ENCODE data around the gene ARHGAP26. TPM values are rescaled to one million over a fixed set of nuclear protein-coding genes. Genes with fewer than 3 reads are reported as not detected.

The ARHGAP26 gene
- total and polyA plus RNA-seq, 2 donors, result 15.1 to 16.2 TPM

- Histone ChIP-seq H3K9me3 (ENCODE audit: control insufficient read depth in 2 of 2, insufficient read depth in 1 of 2, low read length in 1 of 2) (no peaks in the 10 kb centered on the region), H3K27me3 (ENCODE audit: control insufficient read depth in 2 of 2, insufficient read depth in 1 of 2, low read length in 1 of 2) (no peaks in the 10 kb centered on the region), H3K36me3 (ENCODE audit: control insufficient read depth in 2 of 2, insufficient read depth in 2 of 2, low read length in 1 of 2) (peaks cover 16 to 18% of the 10 kb centered on the region in 2 donors), H3K27ac (ENCODE audit: low read depth in 1 of 2, low read length in 1 of 2) (no peak overlapping the region), H3K4me3 (ENCODE audit: low read length in 2 of 2) (no peak overlapping the region), H3K4me1 (ENCODE audit: control insufficient read depth in 2 of 2, insufficient read depth in 2 of 2, low read length in 2 of 2) (no peaks in the 10 kb centered on the region)
- no peak for DNase-seq (ENCODE audit: low read depth in 6 of 9, low spot score in 9 of 9)
- 90% methylated on average over 6 of the region's 6 CpGs for WGBS
Observed at GRCh38 chr5:143147902-143148301, 377.7 kb downstream of the ARHGAP26 start.

- Histone ChIP-seq H3K9me3 (ENCODE audit: control insufficient read depth in 2 of 2, insufficient read depth in 1 of 2, low read length in 1 of 2) (no peaks in the 10 kb centered on the region), H3K36me3 (ENCODE audit: control insufficient read depth in 2 of 2, insufficient read depth in 2 of 2, low read length in 1 of 2) (peaks cover 16 to 18% of the 10 kb centered on the region in 2 donors), H3K27ac (ENCODE audit: low read depth in 1 of 2, low read length in 1 of 2) (no peak overlapping the region), H3K4me3 (ENCODE audit: low read length in 2 of 2) (no peak overlapping the region), H3K27me3 (ENCODE audit: control insufficient read depth in 2 of 2, insufficient read depth in 1 of 2, low read length in 1 of 2) (no peaks in the 10 kb centered on the region), H3K4me1 (ENCODE audit: control insufficient read depth in 2 of 2, insufficient read depth in 2 of 2, low read length in 2 of 2) (no peaks in the 10 kb centered on the region)
- no peak for DNase-seq (ENCODE audit: low read depth in 6 of 9, low spot score in 9 of 9)
- 98% methylated on average over 3 of the region's 3 CpGs for WGBS
Observed at GRCh38 chr5:143148771-143149170, 378.6 kb downstream of the ARHGAP26 start.

GRCh38 chr5:143149759-143150158 is 379.6 kb downstream of the ARHGAP26 start:
- Histone ChIP-seq H3K27me3 (ENCODE audit: control insufficient read depth in 2 of 2, insufficient read depth in 1 of 2, low read length in 1 of 2) (no peaks in the 10 kb centered on the region), H3K4me3 (ENCODE audit: low read length in 2 of 2) (no peak overlapping the region), H3K36me3 (ENCODE audit: control insufficient read depth in 2 of 2, insufficient read depth in 2 of 2, low read length in 1 of 2) (peaks cover 16 to 18% of the 10 kb centered on the region in 2 donors), H3K27ac (ENCODE audit: low read depth in 1 of 2, low read length in 1 of 2) (no peak overlapping the region), H3K4me1 (ENCODE audit: control insufficient read depth in 2 of 2, insufficient read depth in 2 of 2, low read length in 2 of 2) (no peaks in the 10 kb centered on the region), H3K9me3 (ENCODE audit: control insufficient read depth in 2 of 2, insufficient read depth in 1 of 2, low read length in 1 of 2) (no peaks in the 10 kb centered on the region)
- DNase-seq (ENCODE audit: low read depth in 6 of 9, low spot score in 9 of 9), result no peak

- 96% methylated on average over 3 of the region's 3 CpGs for WGBS
- H3K27me3 ChIP-seq (ENCODE audit: control insufficient read depth in 2 of 2, insufficient read depth in 1 of 2, low read length in 1 of 2), result no peaks in the 10 kb centered on the region
- H3K27ac ChIP-seq (ENCODE audit: low read depth in 1 of 2, low read length in 1 of 2), result no peak overlapping the region
- peaks cover 16 to 18% of the 10 kb centered on the region in 2 donors for H3K36me3 ChIP-seq (ENCODE audit: control insufficient read depth in 2 of 2, insufficient read depth in 2 of 2, low read length in 1 of 2)
- H3K9me3 ChIP-seq (ENCODE audit: control insufficient read depth in 2 of 2, insufficient read depth in 1 of 2, low read length in 1 of 2), result no peaks in the 10 kb centered on the region
- DNase-seq (ENCODE audit: low read depth in 6 of 9, low spot score in 9 of 9), result no peak
- no peaks in the 10 kb centered on the region for H3K4me1 ChIP-seq (ENCODE audit: control insufficient read depth in 2 of 2, insufficient read depth in 2 of 2, low read length in 2 of 2)
- H3K4me3 ChIP-seq (ENCODE audit: low read length in 2 of 2), result no peak overlapping the region
Observed at GRCh38 chr5:143151056-143151700, 381.0 kb downstream of the ARHGAP26 start.

GRCh38 chr5:143152445-143152844 is 382.3 kb downstream of the ARHGAP26 start:
- no peak overlapping the region for H3K27ac ChIP-seq (ENCODE audit: low read depth in 1 of 2, low read length in 1 of 2)
- H3K36me3 ChIP-seq (ENCODE audit: control insufficient read depth in 2 of 2, insufficient read depth in 2 of 2, low read length in 1 of 2), result peaks cover 11 to 15% of the 10 kb centered on the region in 2 donors
- H3K4me3 ChIP-seq (ENCODE audit: low read length in 2 of 2), result no peak overlapping the region
- no peaks in the 10 kb centered on the region for H3K4me1 ChIP-seq (ENCODE audit: control insufficient read depth in 2 of 2, insufficient read depth in 2 of 2, low read length in 2 of 2)
- no peak for DNase-seq (ENCODE audit: low read depth in 6 of 9, low spot score in 9 of 9)
- WGBS, result over 99% methylated on average over 2 of the region's 2 CpGs
- no peaks in the 10 kb centered on the region for H3K9me3 ChIP-seq (ENCODE audit: control insufficient read depth in 2 of 2, insufficient read depth in 1 of 2, low read length in 1 of 2)
- H3K27me3 ChIP-seq (ENCODE audit: control insufficient read depth in 2 of 2, insufficient read depth in 1 of 2, low read length in 1 of 2), result no peaks in the 10 kb centered on the region

- H3K36me3 ChIP-seq (ENCODE audit: control insufficient read depth in 2 of 2, insufficient read depth in 2 of 2, low read length in 1 of 2), result peaks cover 7% of the 10 kb centered on the region in 2 donors
- DNase-seq (ENCODE audit: low read depth in 6 of 9, low spot score in 9 of 9), result no peak
- no peak overlapping the region for H3K4me3 ChIP-seq (ENCODE audit: low read length in 2 of 2)
- H3K27me3 ChIP-seq (ENCODE audit: control insufficient read depth in 2 of 2, insufficient read depth in 1 of 2, low read length in 1 of 2), result no peaks in the 10 kb centered on the region
- no peaks in the 10 kb centered on the region for H3K4me1 ChIP-seq (ENCODE audit: control insufficient read depth in 2 of 2, insufficient read depth in 2 of 2, low read length in 2 of 2)
- no peak overlapping the region for H3K27ac ChIP-seq (ENCODE audit: low read depth in 1 of 2, low read length in 1 of 2)
- WGBS, result 93% methylated on average over 7 of the region's 7 CpGs
- H3K9me3 ChIP-seq (ENCODE audit: control insufficient read depth in 2 of 2, insufficient read depth in 1 of 2, low read length in 1 of 2), result no peaks in the 10 kb centered on the region
Observed at GRCh38 chr5:143153332-143154119, 383.3 kb downstream of the ARHGAP26 start.

GRCh38 chr5:143154510-143155370 is 384.6 kb downstream of the ARHGAP26 start:
- Histone ChIP-seq H3K4me3 (ENCODE audit: low read length in 2 of 2) (no peak overlapping the region), H3K9me3 (ENCODE audit: control insufficient read depth in 2 of 2, insufficient read depth in 1 of 2, low read length in 1 of 2) (no peaks in the 10 kb centered on the region), H3K4me1 (ENCODE audit: control insufficient read depth in 2 of 2, insufficient read depth in 2 of 2, low read length in 2 of 2) (no peaks in the 10 kb centered on the region), H3K27me3 (ENCODE audit: control insufficient read depth in 2 of 2, insufficient read depth in 1 of 2, low read length in 1 of 2) (no peaks in the 10 kb centered on the region), H3K27ac (ENCODE audit: low read depth in 1 of 2, low read length in 1 of 2) (no peak overlapping the region), H3K36me3 (ENCODE audit: control insufficient read depth in 2 of 2, insufficient read depth in 2 of 2, low read length in 1 of 2) (peaks cover 4 to 5% of the 10 kb centered on the region in 2 donors)
- DNase-seq (ENCODE audit: low read depth in 6 of 9, low spot score in 9 of 9), result no peak
- WGBS, result 96% methylated on average over 5 of the region's 5 CpGs

- no peaks in the 10 kb centered on the region for H3K27me3 ChIP-seq (ENCODE audit: control insufficient read depth in 2 of 2, insufficient read depth in 1 of 2, low read length in 1 of 2)
- H3K4me1 ChIP-seq (ENCODE audit: control insufficient read depth in 2 of 2, insufficient read depth in 2 of 2, low read length in 2 of 2), result no peaks in the 10 kb centered on the region
- no peak overlapping the region for H3K4me3 ChIP-seq (ENCODE audit: low read length in 2 of 2)
- no peak for DNase-seq (ENCODE audit: low read depth in 6 of 9, low spot score in 9 of 9)
- H3K36me3 ChIP-seq (ENCODE audit: control insufficient read depth in 2 of 2, insufficient read depth in 2 of 2, low read length in 1 of 2), result peaks cover 0 to under 1% of the 10 kb centered on the region in 2 donors
- 98% methylated on average over 3 of the region's 3 CpGs for WGBS
- H3K9me3 ChIP-seq (ENCODE audit: control insufficient read depth in 2 of 2, insufficient read depth in 1 of 2, low read length in 1 of 2), result no peaks in the 10 kb centered on the region
- no peak overlapping the region for H3K27ac ChIP-seq (ENCODE audit: low read depth in 1 of 2, low read length in 1 of 2)
Observed at GRCh38 chr5:143155455-143155854, 385.3 kb downstream of the ARHGAP26 start.

- H3K4me3 ChIP-seq (ENCODE audit: low read length in 2 of 2), result no peak overlapping the region
- no peaks in the 10 kb centered on the region for H3K9me3 ChIP-seq (ENCODE audit: control insufficient read depth in 2 of 2, insufficient read depth in 1 of 2, low read length in 1 of 2)
- H3K27me3 ChIP-seq (ENCODE audit: control insufficient read depth in 2 of 2, insufficient read depth in 1 of 2, low read length in 1 of 2), result no peaks in the 10 kb centered on the region
- H3K4me1 ChIP-seq (ENCODE audit: control insufficient read depth in 2 of 2, insufficient read depth in 2 of 2, low read length in 2 of 2), result no peaks in the 10 kb centered on the region
- no peak overlapping the region for H3K27ac ChIP-seq (ENCODE audit: low read depth in 1 of 2, low read length in 1 of 2)
- no peaks in the 10 kb centered on the region for H3K36me3 ChIP-seq (ENCODE audit: control insufficient read depth in 2 of 2, insufficient read depth in 2 of 2, low read length in 1 of 2)
- DNase-seq (ENCODE audit: low read depth in 6 of 9, low spot score in 9 of 9), result no peak
- WGBS, result 97% methylated on average over 1 of the region's 1 CpG
Observed at GRCh38 chr5:143156086-143156485, 385.9 kb downstream of the ARHGAP26 start.
